Stomach (tissue), 4 donors: ENCODE data around the gene CHST12.

Experiments
- CTCF ChIP-seq, 7 experiments: fragments of 450-650 bp in 4 of 7; fragments of 200-600 bp in 3 of 7; sonication (generic) in 3 of 7; IDR thresholded peaks; one replicate each; pipeline ENCODE4 v1.5.1; 2016 to 2019; ENCODE audit warnings: antibody characterized with exemption in 7 of 7, control low read depth in 2 of 7, mild to moderate bottlenecking in 1 of 7
- POLR2A ChIP-seq, 4 donors: fragments of 450-650 bp; IDR thresholded peaks; one replicate each; pipeline ENCODE4 v1.6.1; 2016; ENCODE audit warnings: antibody characterized with exemption in 4 of 4, control low read depth in 2 of 4, mild to moderate bottlenecking in 1 of 4, moderate library complexity in 1 of 4

DNA sequence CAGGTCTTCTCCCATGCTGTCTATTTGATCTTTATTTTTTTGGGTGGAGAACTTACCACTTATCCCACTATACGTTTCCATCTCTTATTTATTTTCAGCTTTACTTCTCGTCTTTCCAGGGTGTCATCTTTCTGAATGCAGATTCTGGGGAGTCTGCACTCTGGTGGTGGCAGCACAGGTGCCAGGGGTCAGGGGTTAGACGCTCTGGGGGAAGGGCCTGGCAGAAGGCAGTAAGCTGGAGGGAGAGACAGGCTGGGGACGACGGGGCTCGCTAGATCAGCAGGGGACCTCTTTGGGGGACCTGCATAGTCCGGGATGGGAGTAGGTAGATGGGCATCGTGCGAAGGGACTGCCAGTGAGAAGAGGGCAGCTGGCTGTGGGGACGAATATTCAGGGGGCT, 22.3 kb downstream of the CHST12 start:
- TF ChIP-seq CTCF (IDR thresholded peaks at IDR 0.05) (no peak), POLR2A (IDR thresholded peaks at IDR 0.05) (no peak)
